Measurements from ENCODE around the gene ATOH8. TPM values are rescaled to one million over a fixed set of nuclear protein-coding genes. Genes with fewer than 3 reads are reported as not detected.

ATOH8 gene
- total and polyA plus RNA-seq, 4 donors, result 38.6 to 63.3 (median 50.5) TPM

DNA sequence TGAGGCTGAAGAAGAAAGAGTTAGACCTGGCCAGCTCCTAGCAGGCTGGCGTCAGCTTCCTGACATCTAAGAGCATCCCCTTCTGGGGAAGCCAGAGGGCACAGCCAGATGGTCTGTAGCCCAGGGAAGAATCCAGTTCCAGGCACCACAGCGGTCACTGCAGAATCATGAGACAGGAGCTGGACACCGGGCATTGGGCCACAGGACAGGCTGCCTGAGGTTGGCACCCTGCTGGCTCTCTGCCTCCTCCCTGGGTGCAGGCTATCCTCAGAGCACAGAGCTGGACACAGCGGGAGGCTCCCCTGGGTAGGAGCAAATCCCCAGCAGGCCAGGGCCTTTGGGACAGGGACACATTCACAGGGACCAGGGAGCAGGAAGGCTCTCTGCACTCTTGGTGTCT is 19.8 kb upstream of the ATOH8 start:
- H3K4me3 ChIP-seq, result no peak overlapping the region
- ATAC-seq (ENCODE audit: insufficient read depth, low FRiP score), result no peak
- H3K9me3 ChIP-seq (ENCODE audit: control insufficient read depth in 4 of 4, insufficient read depth in 3 of 4, low read length in 3 of 4), result no peaks in the 10 kb centered on the region
- H3K9ac ChIP-seq (ENCODE audit: insufficient read depth in 1 of 2, low read length in 2 of 2), result no peak overlapping the region
- H3K4me1 ChIP-seq (ENCODE audit: control insufficient read depth in 5 of 5, insufficient read depth in 5 of 5, low read length in 5 of 5), result peaks cover 0 to 51% (median 9%) of the 10 kb centered on the region in 5 donors
- H3K36me3 ChIP-seq (ENCODE audit: control insufficient read depth in 4 of 4, insufficient read depth in 4 of 4, low read length in 4 of 4), result no peaks in the 10 kb centered on the region
- H3K27me3 ChIP-seq (ENCODE audit: control insufficient read depth in 3 of 3, insufficient read depth in 3 of 3, low read length in 2 of 3), result no peaks in the 10 kb centered on the region
- no peak for TF ChIP-seq CTCF (IDR thresholded peaks at IDR 0.05; ENCODE audit: control extremely low read depth, extremely low read depth)
- DNase-seq, result no peak
- WGBS, 2 donors, result 96 to 98% methylated on average over 4 of the region's 4 CpGs
- no peak overlapping the region for H3K27ac ChIP-seq (ENCODE audit: low read depth in 1 of 2, low read length in 1 of 2)

GRCh38 chr2:85734942-85735608 is 18.7 kb upstream of the ATOH8 start:
- no peaks in the 10 kb centered on the region for H3K27me3 ChIP-seq (ENCODE audit: control insufficient read depth in 3 of 3, insufficient read depth in 3 of 3, low read length in 2 of 3)
- DNase-seq, result no peak
- no peak overlapping the region for H3K4me3 ChIP-seq
- no peaks in the 10 kb centered on the region for H3K9me3 ChIP-seq (ENCODE audit: control insufficient read depth in 4 of 4, insufficient read depth in 3 of 4, low read length in 3 of 4)
- H3K36me3 ChIP-seq (ENCODE audit: control insufficient read depth in 4 of 4, insufficient read depth in 4 of 4, low read length in 4 of 4), result no peaks in the 10 kb centered on the region
- no peak for ATAC-seq (ENCODE audit: insufficient read depth, low FRiP score)
- H3K9ac ChIP-seq (ENCODE audit: insufficient read depth in 1 of 2, low read length in 2 of 2), result no peak overlapping the region
- peaks cover 0 to 50% (median 8%) of the 10 kb centered on the region in 5 donors for H3K4me1 ChIP-seq (ENCODE audit: control insufficient read depth in 5 of 5, insufficient read depth in 5 of 5, low read length in 5 of 5)
- WGBS, 2 donors, result 74 to 76% methylated on average over 5 of the region's 5 CpGs
- TF ChIP-seq CTCF (IDR thresholded peaks at IDR 0.05; ENCODE audit: control extremely low read depth, extremely low read depth), result no peak
- H3K27ac ChIP-seq (ENCODE audit: low read depth in 1 of 2, low read length in 1 of 2), result no peak overlapping the region

GRCh38 chr2:85735691-85736090 is 18.1 kb upstream of the ATOH8 start:
- H3K4me3 ChIP-seq, result no peak overlapping the region
- H3K9ac ChIP-seq (ENCODE audit: insufficient read depth in 1 of 2, low read length in 2 of 2), result no peak overlapping the region
- ATAC-seq (ENCODE audit: insufficient read depth, low FRiP score), result no peak
- DNase-seq, result no peak
- H3K27me3 ChIP-seq (ENCODE audit: control insufficient read depth in 3 of 3, insufficient read depth in 3 of 3, low read length in 2 of 3), result no peaks in the 10 kb centered on the region
- no peaks in the 10 kb centered on the region for H3K36me3 ChIP-seq (ENCODE audit: control insufficient read depth in 4 of 4, insufficient read depth in 4 of 4, low read length in 4 of 4)
- no peak overlapping the region for H3K27ac ChIP-seq (ENCODE audit: low read depth in 1 of 2, low read length in 1 of 2)
- no peaks in the 10 kb centered on the region for H3K9me3 ChIP-seq (ENCODE audit: control insufficient read depth in 4 of 4, insufficient read depth in 3 of 4, low read length in 3 of 4)
- peaks cover 0 to 53% (median 8%) of the 10 kb centered on the region in 5 donors for H3K4me1 ChIP-seq (ENCODE audit: control insufficient read depth in 5 of 5, insufficient read depth in 5 of 5, low read length in 5 of 5)
- TF ChIP-seq CTCF (IDR thresholded peaks at IDR 0.05; ENCODE audit: control extremely low read depth, extremely low read depth), result no peak

All from lung (tissue), 12 donors.